H9 (cell line): Measurements from ENCODE around the gene RALGPS2. TPM values are rescaled to one million over a fixed set of nuclear protein-coding genes. Genes with fewer than 3 reads are reported as not detected.

ENCODE experiments used
- DNase-seq: peaks from one replicate; pipeline ENCODE4 v3.0.0-alpha.2; 2017
- H2AFZ ChIP-seq: one replicate; pipeline ENCODE4 v1.6.1; 2013; ENCODE audit warnings: mild to moderate bottlenecking, low read length, control low read depth, moderate library complexity
- H2AK5ac ChIP-seq: 2 replicates; pipeline ENCODE4 v1.6.1; 2013; ENCODE audit warnings: low read length, control low read depth, mixed read lengths; ENCODE audit not compliant: insufficient read length
- H2BK120ac ChIP-seq: one replicate; pipeline ENCODE4 v1.6.1; 2013; ENCODE audit warnings: low read depth, mild to moderate bottlenecking, low read length, control low read depth, inconsistent platforms; ENCODE audit not compliant: poor library complexity, severe bottlenecking
- H2BK12ac ChIP-seq: 2 replicates; pipeline ENCODE4 v1.6.1; 2013; ENCODE audit warnings: low read length, control low read depth, mixed read lengths, low read depth; ENCODE audit not compliant: insufficient read length
- H2BK15ac ChIP-seq: 2 replicates; pipeline ENCODE4 v1.6.1; 2013; ENCODE audit warnings: low read depth, low read length, control low read depth
- H2BK20ac ChIP-seq: one replicate; pipeline ENCODE4 v1.6.1; 2013; ENCODE audit warnings: low read depth, mild to moderate bottlenecking, low read length, control low read depth, inconsistent platforms; ENCODE audit not compliant: poor library complexity, severe bottlenecking
- H2BK5ac ChIP-seq: 2 replicates; pipeline ENCODE4 v1.6.1; 2013; ENCODE audit warnings: low read length, control low read depth, mixed read lengths; ENCODE audit not compliant: insufficient read length
- H3K14ac ChIP-seq: 2 replicates; pipeline ENCODE4 v1.6.1; 2013; ENCODE audit warnings: low read length, control low read depth; ENCODE audit not compliant: insufficient read depth
- H3K18ac ChIP-seq: 2 replicates; pipeline ENCODE4 v1.6.1; 2013; ENCODE audit warnings: low read depth, mild to moderate bottlenecking, mixed read lengths, low read length, control low read depth; ENCODE audit not compliant: insufficient read length
- H3K23ac ChIP-seq: 2 replicates; pipeline ENCODE4 v1.6.1; 2013; ENCODE audit warnings: low read length, control low read depth, mixed read lengths, low read depth; ENCODE audit not compliant: insufficient read length
- H3K23me2 ChIP-seq: 2 replicates; pipeline ENCODE4 v1.6.1; 2013; ENCODE audit warnings: low read depth, mild to moderate bottlenecking, mixed read lengths, low read length, control low read depth; ENCODE audit not compliant: insufficient read length, poor library complexity, severe bottlenecking
- H3K27ac ChIP-seq: 2 replicates; pipeline ENCODE4 v1.5.1; 2013; ENCODE audit warnings: low read length, control low read depth, mixed read lengths, low read depth; ENCODE audit not compliant: insufficient read length
- H3K27me3 ChIP-seq: 2 replicates; pipeline ENCODE4 v1.6.1; 2013; ENCODE audit warnings: low read length, control low read depth, inconsistent platforms; ENCODE audit not compliant: insufficient read depth
- H3K4ac ChIP-seq: 2 replicates; pipeline ENCODE4 v1.6.1; 2013; ENCODE audit warnings: low read depth, mild to moderate bottlenecking, control low read depth, inconsistent platforms, low read length, moderate library complexity
- H3K4me1 ChIP-seq: 2 replicates; pipeline ENCODE4 v1.6.1; 2013; ENCODE audit warnings: low read length, control low read depth, inconsistent platforms; ENCODE audit not compliant: insufficient read depth
- H3K4me2 ChIP-seq: 2 replicates; pipeline ENCODE4 v1.6.1; 2013; ENCODE audit warnings: low read length, control low read depth, mixed read lengths; ENCODE audit not compliant: insufficient read length, insufficient read depth
- H3K56ac ChIP-seq: 2 replicates; pipeline ENCODE4 v1.6.1; 2013; ENCODE audit warnings: low read depth, mild to moderate bottlenecking, mixed read lengths, low read length, control low read depth; ENCODE audit not compliant: insufficient read length
- H3K79me1 ChIP-seq: 2 replicates; pipeline ENCODE4 v1.6.1; 2013; ENCODE audit warnings: low read depth, mild to moderate bottlenecking, moderate library complexity, low read length, control low read depth, inconsistent platforms; ENCODE audit not compliant: insufficient read depth, poor library complexity, severe bottlenecking
- H3K79me2 ChIP-seq: 2 replicates; pipeline ENCODE4 v1.6.1; 2013; ENCODE audit warnings: low read length, control low read depth, inconsistent platforms; ENCODE audit not compliant: insufficient read depth
- H3K9ac ChIP-seq: 2 replicates; pipeline ENCODE4 v1.6.1; 2013; ENCODE audit warnings: low read length, control low read depth, mixed read lengths; ENCODE audit not compliant: insufficient read length; ENCODE audit errors: extremely low read depth
- H3K9me3 ChIP-seq: one replicate; pipeline ENCODE4 v1.6.1; 2013; ENCODE audit warnings: low read depth, low read length, inconsistent platforms; ENCODE audit not compliant: control insufficient read depth
- H3T11ph ChIP-seq: one replicate; pipeline ENCODE4 v1.6.1; 2013; ENCODE audit warnings: mild to moderate bottlenecking, low read length, control low read depth, inconsistent platforms
- H4K20me1 ChIP-seq: one replicate; pipeline ENCODE4 v1.6.1; 2013; ENCODE audit not compliant: control insufficient read depth, insufficient read length, insufficient read depth
- H4K5ac ChIP-seq: 2 replicates; pipeline ENCODE4 v1.6.1; 2013; ENCODE audit warnings: low read depth, mild to moderate bottlenecking, mixed read lengths, low read length, control low read depth; ENCODE audit not compliant: insufficient read length
- H4K8ac ChIP-seq: replicated peaks from 2 replicates; pipeline ENCODE4 v1.6.1; 2013; ENCODE audit warnings: low read length, control low read depth, mixed read lengths, low read depth; ENCODE audit not compliant: insufficient read length
- H4K91ac ChIP-seq: 2 replicates; pipeline ENCODE4 v1.6.1; 2013; ENCODE audit warnings: low read depth, mild to moderate bottlenecking, moderate library complexity, mixed read lengths, low read length, control low read depth; ENCODE audit not compliant: insufficient read length
- H3K27ac Mint-ChIP-seq, 3 experiments: 2 replicates in 2 of 3; 3 replicates in 1 of 3; pipeline ENCODE4 v1.8.0; 2020 to 2021; ENCODE audit warnings: mixed read lengths in 3 of 3, mild to moderate bottlenecking in 1 of 3, moderate library complexity in 1 of 3
- H3K27me3 Mint-ChIP-seq: 2 replicates; pipeline ENCODE4 v1.8.0; 2021; ENCODE audit warnings: low read depth, mild to moderate bottlenecking, moderate library complexity, mixed read lengths
- H3K36me3 Mint-ChIP-seq, 3 experiments: 2 replicates in 2 of 3; 3 replicates in 1 of 3; pipeline ENCODE4 v1.8.0; 2020 to 2021; ENCODE audit warnings: low read depth in 3 of 3, mixed read lengths in 3 of 3; ENCODE audit not compliant: insufficient read depth in 1 of 3
- H3K4me1 Mint-ChIP-seq, 2 experiments: 2 replicates each; pipeline ENCODE4 v1.8.0; 2020; ENCODE audit warnings: mixed read lengths in 2 of 2
- H3K4me3 Mint-ChIP-seq, 2 experiments: 2 replicates in 1 of 2; 3 replicates in 1 of 2; pipeline ENCODE4 v1.8.0; 2020 to 2021; ENCODE audit warnings: mild to moderate bottlenecking in 2 of 2, mixed read lengths in 2 of 2, moderate library complexity in 1 of 2
- H3K9me3 Mint-ChIP-seq, 2 experiments: 2 replicates in 1 of 2; 3 replicates in 1 of 2; pipeline ENCODE4 v1.8.0; 2020; ENCODE audit warnings: mild to moderate bottlenecking in 2 of 2, mixed read lengths in 2 of 2, moderate library complexity in 1 of 2
- CTCF ChIP-seq: fragments of 200-600 bp; sonication (generic); conservative IDR thresholded peaks from 3 replicates; pipeline ENCODE4 v1.8.0; 2021; ENCODE audit warnings: antibody characterized with exemption, mild to moderate bottlenecking
- total RNA-seq: library from RNA; stranded (reverse); gene quantifications from 2 replicates; pipeline ENCODE4 v1.2.1, GENCODE V29; 2021

RALGPS2 gene
- total RNA-seq, 1 experiment from 2014 or later, result 32.6 TPM

GRCh38 chr1:178966312-178966711 lies 241.3 kb downstream of the RALGPS2 start:
- Histone ChIP-seq H2BK120ac (no peak overlapping the region), H3K56ac (no peak overlapping the region), H3K79me1 (no peaks in the 10 kb centered on the region), H3K23ac (no peak overlapping the region), H2BK20ac (no peak overlapping the region), H2BK12ac (no peak overlapping the region), H3K14ac (no peak overlapping the region), H2BK15ac (no peak overlapping the region), H4K20me1 (no peaks in the 10 kb centered on the region), H3K23me2 (no peaks in the 10 kb centered on the region), H3K9ac (no peak overlapping the region), H3K27ac (no peak overlapping the region), H2AK5ac (no peak overlapping the region), H3K4ac (no peak overlapping the region), H4K91ac (no peak overlapping the region), H3K4me2 (no peak overlapping the region), H3K79me2 (no peaks in the 10 kb centered on the region), H2AFZ (no peak overlapping the region), H3K4me1 (no peaks in the 10 kb centered on the region), H4K8ac (no peak overlapping the region), H3K18ac (no peak overlapping the region), H2BK5ac (no peak overlapping the region), H4K5ac (no peak overlapping the region), H3K27me3 (no peaks in the 10 kb centered on the region), H3T11ph (no peak overlapping the region), H3K9me3 (no peaks in the 10 kb centered on the region)
- peaks cover 0 to 4% (median 0%) of the 10 kb centered on the region in 3 experiments; a peak in 3 of 7 replicates for H3K36me3 Mint-ChIP-seq
- no peaks in the 10 kb centered on the region for H3K4me1 Mint-ChIP-seq
- H3K9me3 Mint-ChIP-seq, result peaks cover 5 to 18% of the 10 kb centered on the region in 2 experiments
- H3K27me3 Mint-ChIP-seq, result no peaks in the 10 kb centered on the region; the same call in 1 of the 2 replicates
- no peak for DNase-seq
- no peak overlapping the region for H3K4me3 Mint-ChIP-seq
- no peak overlapping the region for H3K27ac Mint-ChIP-seq
- TF ChIP-seq CTCF, result no peak
